Mononuclear cell (primary cell): ENCODE measurements around the gene EEF1G. TPM values are rescaled to one million over a fixed set of nuclear protein-coding genes. Genes with fewer than 3 reads are reported as not detected.
"Not testable (repeated sequence)": the region's sequence is repeated elsewhere in the genome, so short reads cannot be mapped to it uniquely, and the experiment has no call there.

ENCODE experiments used
- H3K27me3 ChIP-seq: 2 replicates; pipeline ENCODE4 v1.6.0; 2011; ENCODE audit warnings: low read length, control low read depth; ENCODE audit not compliant: insufficient read depth
- H3K4me1 ChIP-seq: 2 replicates; pipeline ENCODE4 v1.5.1; 2011; ENCODE audit warnings: mild to moderate bottlenecking, low read length, control low read depth; ENCODE audit not compliant: insufficient read depth
- H3K4me3 ChIP-seq: 2 replicates; pipeline ENCODE4 v1.5.1; 2011; ENCODE audit warnings: mild to moderate bottlenecking, low read length, moderate library complexity
- H3K9me3 ChIP-seq: 2 replicates; pipeline ENCODE4 v1.5.1; 2011; ENCODE audit warnings: low read depth, mild to moderate bottlenecking, control low read depth, low read length
- total RNA-seq: library from RNA; depleted of rRNA; stranded (reverse); fragments of >200 nt; gene quantifications from one replicate; pipeline ENCODE4 v1.2.3, GENCODE V29; 2012

The EEF1G gene
- total RNA-seq, 1 donor = 2,066 TPM

DNA sequence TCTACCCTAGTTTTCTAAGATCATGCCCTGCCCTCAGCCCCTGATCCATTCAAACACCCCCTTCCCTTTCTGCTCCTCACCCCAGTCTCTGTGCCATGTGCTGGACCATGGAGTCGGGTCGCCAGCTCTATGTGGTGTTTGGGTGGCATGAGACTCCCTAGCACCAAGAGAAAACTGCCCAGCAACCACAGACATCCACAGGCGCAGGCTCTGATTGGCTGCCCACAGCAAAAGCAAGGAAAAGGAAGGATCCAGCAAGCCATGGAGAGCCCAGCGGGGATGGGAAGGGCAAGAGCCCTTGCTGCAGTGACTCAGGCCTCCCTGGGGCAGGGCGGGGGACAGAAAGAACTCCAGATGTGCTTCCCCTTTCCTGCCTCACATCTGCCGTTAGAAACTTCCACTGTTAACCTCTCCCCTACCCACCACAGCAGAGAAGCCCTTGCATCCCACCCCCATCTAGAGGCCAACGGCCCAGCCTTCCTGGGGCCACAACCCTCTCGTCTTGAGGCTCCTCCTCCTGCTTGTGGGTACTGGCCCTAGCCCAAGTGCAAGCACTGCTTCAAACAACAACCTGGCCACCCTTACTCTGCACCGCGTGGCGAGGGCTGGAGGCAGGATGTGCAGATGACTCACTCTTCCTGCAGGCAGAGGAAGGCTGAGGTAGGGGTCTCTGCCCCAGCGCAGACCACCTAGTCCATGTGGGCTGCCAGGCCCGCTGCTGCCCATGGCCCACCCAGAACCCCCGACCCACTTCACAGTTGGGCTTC lies 17.4 kb downstream of the EEF1G start:
- Histone ChIP-seq H3K9me3 (no peaks in the 10 kb centered on the region), H3K4me1 (peaks cover 96% of the 10 kb centered on the region), H3K27me3 (no peaks in the 10 kb centered on the region), H3K4me3 (no peak overlapping the region)

- no peaks in the 10 kb centered on the region for H3K27me3 ChIP-seq
- no peak overlapping the region for H3K4me3 ChIP-seq
- H3K9me3 ChIP-seq = no peaks in the 10 kb centered on the region
- peaks cover 98% of the 10 kb centered on the region for H3K4me1 ChIP-seq
These were observed 18.1 kb downstream of the EEF1G start for GRCh38 chr11:62555464-62556107.

DNA sequence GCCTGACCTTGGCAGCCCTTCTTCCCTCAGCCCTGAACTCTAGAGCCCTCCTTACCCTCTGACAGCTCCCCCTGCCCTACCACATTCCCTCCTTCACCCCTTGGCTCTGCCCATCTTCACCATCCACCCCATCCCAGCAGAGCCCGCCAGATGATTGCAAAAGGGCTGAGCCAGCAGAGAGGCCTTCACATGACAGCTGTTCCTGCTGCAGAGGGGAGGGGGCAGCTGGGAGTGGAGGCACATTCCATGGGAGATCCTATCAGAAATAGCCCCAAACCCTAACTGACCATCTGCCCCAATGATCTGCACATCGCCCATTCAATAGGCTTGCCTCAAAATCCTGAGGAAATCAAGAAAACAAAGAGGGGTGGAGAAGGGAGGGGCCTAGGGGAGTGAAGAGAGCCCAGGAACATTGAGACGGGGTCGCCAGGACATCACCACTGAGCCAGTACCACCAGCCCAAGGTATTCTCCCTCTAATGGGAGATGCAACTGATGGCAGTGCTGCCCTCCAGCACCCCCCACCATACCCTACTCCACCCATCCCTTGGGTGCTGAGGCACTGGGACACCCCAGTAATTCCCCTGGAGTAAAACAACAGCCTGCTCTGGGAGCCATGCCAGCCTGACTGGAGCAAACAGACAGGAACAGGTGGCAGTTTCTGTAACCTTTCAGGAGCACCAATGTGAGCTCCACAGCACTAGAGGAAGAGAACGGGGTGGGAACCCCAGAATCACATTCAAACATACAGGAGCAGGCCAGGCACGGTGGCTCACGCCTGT lies 19.1 kb downstream of the EEF1G start:
- H3K9me3 ChIP-seq = no peaks in the 10 kb centered on the region
- no peaks in the 10 kb centered on the region for H3K27me3 ChIP-seq
- no peak overlapping the region for H3K4me3 ChIP-seq
- H3K4me1 ChIP-seq = peaks cover 97% of the 10 kb centered on the region

DNA sequence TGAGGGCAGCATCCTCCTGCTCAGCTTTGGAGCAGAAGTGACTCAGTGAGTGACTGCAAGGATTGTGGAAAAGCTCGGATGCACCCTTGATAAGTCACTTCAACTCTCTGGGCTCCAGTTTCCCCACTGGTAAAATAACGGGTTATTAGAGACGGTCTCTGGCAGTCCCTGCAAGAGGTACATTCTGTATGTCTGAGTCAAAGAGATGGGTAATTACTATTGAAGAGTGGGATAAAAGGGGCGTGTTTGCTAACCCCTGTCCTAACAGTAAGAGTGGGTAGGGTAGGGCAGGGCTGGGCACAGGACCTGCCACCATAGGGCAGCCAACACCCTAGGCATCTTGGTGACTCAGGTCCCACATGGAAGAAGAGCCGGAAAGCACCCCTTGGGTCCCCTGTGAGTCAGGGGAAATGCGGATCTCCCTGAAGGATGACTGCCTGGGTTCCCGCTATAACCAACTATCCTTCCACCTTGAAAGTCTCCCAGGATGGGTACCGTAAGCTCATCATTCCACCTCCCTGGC lies 19.8 kb downstream of the EEF1G start:
- Histone ChIP-seq H3K4me1 (peaks cover 90% of the 10 kb centered on the region), H3K4me3 (no peak overlapping the region), H3K9me3 (no peaks in the 10 kb centered on the region), H3K27me3 (no peaks in the 10 kb centered on the region)

- Histone ChIP-seq H3K27me3 (no peaks in the 10 kb centered on the region), H3K4me1 (peaks cover 84% of the 10 kb centered on the region), H3K9me3 (no peaks in the 10 kb centered on the region), H3K4me3 (no peak overlapping the region)
These were observed 20.4 kb downstream of the EEF1G start for GRCh38 chr11:62553080-62553838.

DNA sequence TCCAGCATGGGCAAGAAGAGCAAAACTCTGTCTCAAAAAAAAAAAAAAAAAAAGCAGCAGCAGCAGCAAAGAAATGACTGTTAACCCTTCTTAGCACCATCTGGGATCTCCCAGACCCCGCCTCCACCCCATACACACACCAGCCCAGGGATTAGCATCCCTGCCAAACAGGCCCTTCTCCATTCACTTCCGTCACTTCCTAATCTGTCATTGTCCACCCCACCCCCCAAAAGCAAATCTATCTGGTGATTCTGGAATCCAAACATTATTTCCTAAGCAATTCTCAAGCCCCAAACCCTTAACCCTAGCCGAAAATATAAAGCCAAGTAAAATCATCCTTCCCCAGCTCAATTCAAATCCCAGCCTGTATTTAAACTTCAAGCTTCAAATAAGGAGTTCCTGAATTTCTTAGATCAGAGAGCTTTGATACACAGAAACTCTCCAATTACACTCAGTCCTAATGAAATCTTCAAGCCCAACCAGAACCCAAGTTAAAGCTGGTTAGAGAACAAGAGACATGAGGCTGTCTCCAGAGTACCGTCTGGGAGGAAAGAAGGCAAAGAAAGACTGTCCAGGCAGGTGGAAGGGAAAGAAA lies 21.1 kb downstream of the EEF1G start:
- Histone ChIP-seq H3K4me1 (peaks cover 82% of the 10 kb centered on the region), H3K27me3 (no peaks in the 10 kb centered on the region), H3K9me3 (no peaks in the 10 kb centered on the region), H3K4me3 (no peak overlapping the region)

GRCh38 chr11:62550478-62550877 lies 23.2 kb downstream of the EEF1G start:
- not testable (repeated sequence) for H3K9me3 ChIP-seq, H3K27me3 ChIP-seq, H3K4me3 ChIP-seq
- peaks cover 69% of the 10 kb centered on the region for H3K4me1 ChIP-seq

DNA sequence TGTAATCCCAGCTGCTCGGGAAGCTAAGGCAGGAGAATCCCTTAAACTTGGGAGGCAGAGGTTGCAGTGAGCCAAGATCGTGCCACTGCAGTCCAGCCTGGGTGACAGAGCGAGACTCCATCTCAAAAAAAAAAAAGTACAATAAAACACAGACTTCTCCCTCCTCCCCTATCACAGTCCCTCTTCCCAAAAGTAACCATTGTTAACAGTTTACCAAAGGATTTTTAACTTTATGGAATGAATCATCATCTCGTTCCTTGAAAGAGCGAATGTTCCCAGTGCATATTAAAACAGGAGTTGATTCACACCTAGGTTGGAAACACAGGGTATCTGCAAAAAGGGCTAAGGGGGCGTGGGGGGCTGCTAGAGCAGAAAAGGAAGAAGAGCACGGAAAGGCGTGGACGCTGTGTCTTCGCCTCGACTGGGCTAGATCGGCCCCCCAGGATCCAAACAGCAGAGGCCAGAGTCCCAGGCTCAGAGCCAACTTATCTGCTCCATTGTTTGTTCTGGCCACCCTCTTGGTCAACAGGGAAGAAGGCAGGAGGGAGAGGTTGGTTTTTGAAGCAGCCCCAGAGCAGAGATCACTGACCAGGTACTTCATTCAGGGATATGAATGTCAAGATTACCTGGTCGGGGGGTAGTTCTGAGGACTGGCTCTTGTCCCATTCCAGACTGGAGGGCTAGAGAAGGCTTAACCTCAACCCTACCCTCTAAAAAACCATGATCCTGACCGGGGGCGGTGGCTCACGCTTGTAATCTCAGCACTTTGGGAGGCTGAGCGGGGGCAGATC lies 25.0 kb downstream of the EEF1G start:
- peaks cover 63% of the 10 kb centered on the region for H3K4me1 ChIP-seq

GRCh38 chr11:62547691-62548281 lies 25.9 kb downstream of the EEF1G start:
- Histone ChIP-seq H3K4me3 (no peak overlapping the region), H3K27me3 (no peaks in the 10 kb centered on the region), H3K4me1 (peaks cover 63% of the 10 kb centered on the region)

More for the DNA sequence above, 25.0 kb downstream of the EEF1G start:
- Histone ChIP-seq H3K9me3 (no peaks in the 10 kb centered on the region), H3K27me3 (no peaks in the 10 kb centered on the region), H3K4me3 (no peak overlapping the region)

GRCh38 chr11:62546929-62547625 lies 26.6 kb downstream of the EEF1G start:
- Histone ChIP-seq H3K9me3 (no peaks in the 10 kb centered on the region), H3K4me3 (peak overlapping the region; percentile 89), H3K27me3 (no peaks in the 10 kb centered on the region), H3K4me1 (peaks cover 63% of the 10 kb centered on the region)

More at GRCh38 chr11:62547691-62548281, 25.9 kb downstream of the EEF1G start:
- no peaks in the 10 kb centered on the region for H3K9me3 ChIP-seq

- H3K27me3 ChIP-seq = no peaks in the 10 kb centered on the region
- H3K9me3 ChIP-seq = no peaks in the 10 kb centered on the region
- H3K4me1 ChIP-seq = peaks cover 63% of the 10 kb centered on the region
- H3K4me3 ChIP-seq = peak within 1 kb of the TSS; percentile 89
These were observed 27.3 kb downstream of the EEF1G start, which contains the start of gene AHNAK for GRCh38 chr11:62546244-62546928. Gene AHNAK (minus strand): TSS chr11:62546806. CDS start chr11:62536098, 10,708 bp downstream.

DNA sequence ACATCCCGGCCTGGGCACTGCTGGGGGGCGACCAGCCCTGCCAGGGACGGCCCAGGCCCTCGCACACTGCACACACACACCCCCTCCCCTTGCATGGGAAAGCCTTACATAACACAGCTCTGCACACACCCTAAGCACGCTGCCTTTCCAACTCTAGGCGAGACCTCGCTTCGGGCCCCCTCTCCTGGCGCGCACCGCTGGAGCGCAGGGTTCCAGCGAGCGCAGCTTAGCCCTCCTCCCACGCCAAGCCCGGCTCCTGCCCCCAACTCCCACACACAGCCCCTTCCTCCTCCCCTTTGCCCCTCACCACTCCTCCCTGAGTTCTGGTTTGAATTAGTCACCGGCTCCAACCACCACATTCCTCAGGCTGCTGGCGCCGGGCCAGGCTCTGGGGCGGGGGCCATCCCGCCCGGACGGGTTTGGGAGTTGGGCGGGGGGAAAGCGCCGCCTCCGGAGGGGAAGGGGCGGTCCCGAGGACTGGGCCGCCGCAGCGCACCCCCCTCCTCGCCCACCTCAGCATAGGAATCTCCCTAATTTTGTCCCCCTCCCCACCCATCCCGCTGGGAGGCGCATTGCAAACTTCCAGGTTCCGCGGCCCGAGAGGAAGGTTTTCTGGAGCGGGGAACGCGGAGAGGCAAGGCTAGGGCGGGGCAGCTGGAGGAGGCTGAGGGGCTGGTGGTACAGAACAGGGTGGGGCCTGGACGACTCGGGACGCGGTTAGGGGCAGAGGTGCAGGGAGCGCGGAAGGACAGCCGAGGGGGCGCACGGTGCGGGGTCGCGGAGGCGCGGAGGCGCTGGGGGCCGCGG lies 28.1 kb downstream of the EEF1G start:
- Histone ChIP-seq H3K27me3 (no peaks in the 10 kb centered on the region), H3K9me3 (no peaks in the 10 kb centered on the region), H3K4me1 (peaks cover 63% of the 10 kb centered on the region), H3K4me3 (peak overlapping the region; percentile 89)
